ENCODE results near the gene SNN. TPM values are rescaled to one million over a fixed set of nuclear protein-coding genes. Genes with fewer than 3 reads are reported as not detected.

Gene SNN
- polyA plus RNA-seq, 2 of the 4 experiments (the other 2 are of a cell fraction): 6.3 to 10.7 TPM

GRCh38 chr16:11673091-11674000, 5.1 kb downstream of the SNN start:
- DNase-seq (ENCODE audit: low read depth in 1 of 2, low spot score in 1 of 2) (no peak), ATAC-seq (peak in 1 of 2 experiments; percentile 6; a peak in 3 of 6 replicates), FAIRE-seq (no peak)
- no peak overlapping the region for H3K4me2 ChIP-seq
- H3K9me3 ChIP-seq: no peaks in the 10 kb centered on the region
- POLR2A ChIA-PET: no interaction called here
- peak overlapping the region in 1 of 2 experiments; percentile 79; a peak in 4 of 6 replicates for H3K27ac ChIP-seq
- 93% methylated on average over 25 of the region's 25 CpGs for WGBS (ENCODE audit: missing lambda C conversion rate)
- TF ChIP-seq NR3C1 (IDR thresholded peaks at IDR 0.05) (no peak), SREBF2 (IDR thresholded peaks at IDR 0.05) (no peak)
- H3K4me3 ChIP-seq: no peak overlapping the region
- CTCF ChIA-PET: interaction anchor here (0.7 to 3.8 kb wide), 6 partner anchors 16 to 266 kb away, joined by 3 to 11 read pairs (median 4); no protein-coding TSS in a partner anchor
- peaks cover 74% of the 10 kb centered on the region for H3K4me1 ChIP-seq

- peak overlapping the region; percentile 66 for H3K4me2 ChIP-seq
- no peaks in the 10 kb centered on the region for H3K9me3 ChIP-seq
- DNase-seq (ENCODE audit: low read depth in 1 of 2, low spot score in 1 of 2) (no peak), ATAC-seq (peak; percentile 39 to 44; a peak in 3 of 6 replicates), FAIRE-seq (no peak)
- TF ChIP-seq HDAC2 (IDR thresholded peaks at IDR 0.05): no peak
- no peak for TF ChIP-seq PHF8 (IDR thresholded peaks at IDR 0.05; ENCODE audit: borderline replicate concordance, low read depth)
- no peak for TF ChIP-seq SREBF2 (IDR thresholded peaks at IDR 0.05)
- TF ChIP-seq RAD21 (conservative IDR thresholded peaks at IDR 0.05 in 1 of 2, IDR thresholded peaks at IDR 0.05 in 1 of 2): peak in 1 of 2 experiments; percentile 12; a peak in 1 of 5 replicates
- TF ChIP-seq, protein P1, sequence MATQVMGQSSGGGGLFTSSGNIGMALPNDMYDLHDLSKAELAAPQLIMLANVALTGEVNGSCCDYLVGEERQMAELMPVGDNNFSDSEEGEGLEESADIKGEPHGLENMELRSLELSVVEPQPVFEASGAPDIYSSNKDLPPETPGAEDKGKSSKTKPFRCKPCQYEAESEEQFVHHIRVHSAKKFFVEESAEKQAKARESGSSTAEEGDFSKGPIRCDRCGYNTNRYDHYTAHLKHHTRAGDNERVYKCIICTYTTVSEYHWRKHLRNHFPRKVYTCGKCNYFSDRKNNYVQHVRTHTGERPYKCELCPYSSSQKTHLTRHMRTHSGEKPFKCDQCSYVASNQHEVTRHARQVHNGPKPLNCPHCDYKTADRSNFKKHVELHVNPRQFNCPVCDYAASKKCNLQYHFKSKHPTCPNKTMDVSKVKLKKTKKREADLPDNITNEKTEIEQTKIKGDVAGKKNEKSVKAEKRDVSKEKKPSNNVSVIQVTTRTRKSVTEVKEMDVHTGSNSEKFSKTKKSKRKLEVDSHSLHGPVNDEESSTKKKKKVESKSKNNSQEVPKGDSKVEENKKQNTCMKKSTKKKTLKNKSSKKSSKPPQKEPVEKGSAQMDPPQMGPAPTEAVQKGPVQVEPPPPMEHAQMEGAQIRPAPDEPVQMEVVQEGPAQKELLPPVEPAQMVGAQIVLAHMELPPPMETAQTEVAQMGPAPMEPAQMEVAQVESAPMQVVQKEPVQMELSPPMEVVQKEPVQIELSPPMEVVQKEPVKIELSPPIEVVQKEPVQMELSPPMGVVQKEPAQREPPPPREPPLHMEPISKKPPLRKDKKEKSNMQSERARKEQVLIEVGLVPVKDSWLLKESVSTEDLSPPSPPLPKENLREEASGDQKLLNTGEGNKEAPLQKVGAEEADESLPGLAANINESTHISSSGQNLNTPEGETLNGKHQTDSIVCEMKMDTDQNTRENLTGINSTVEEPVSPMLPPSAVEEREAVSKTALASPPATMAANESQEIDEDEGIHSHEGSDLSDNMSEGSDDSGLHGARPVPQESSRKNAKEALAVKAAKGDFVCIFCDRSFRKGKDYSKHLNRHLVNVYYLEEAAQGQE (IDR thresholded peaks at IDR 0.05): no peak
- no peak for TF ChIP-seq ZC3H11A (IDR thresholded peaks at IDR 0.05)
- no peak for TF ChIP-seq MAFK (IDR thresholded peaks at IDR 0.05; ENCODE audit: partially characterized antibody)
- no peak for TF ChIP-seq CHD2 (IDR thresholded peaks at IDR 0.05; ENCODE audit: low read length, partially characterized antibody)
- ChIA-PET POLR2A (no interaction called here), CTCF (interaction anchor here (0.9 to 5.2 kb wide), 9 partner anchors 10 to 278 kb away, joined by 3 to 25 read pairs (median 4); partner anchors contain the start of gene ZC3H7A)
- H3K4me3 ChIP-seq: no peak overlapping the region
- H3K4me1 ChIP-seq: peaks cover 70% of the 10 kb centered on the region
- peak overlapping the region; percentile 68 to 79 for H3K27ac ChIP-seq
- 87% methylated on average over 25 of the region's 25 CpGs for WGBS (ENCODE audit: missing lambda C conversion rate)
Observed at GRCh38 chr16:11674001-11674817, 6.0 kb downstream of the SNN start.

DNA sequence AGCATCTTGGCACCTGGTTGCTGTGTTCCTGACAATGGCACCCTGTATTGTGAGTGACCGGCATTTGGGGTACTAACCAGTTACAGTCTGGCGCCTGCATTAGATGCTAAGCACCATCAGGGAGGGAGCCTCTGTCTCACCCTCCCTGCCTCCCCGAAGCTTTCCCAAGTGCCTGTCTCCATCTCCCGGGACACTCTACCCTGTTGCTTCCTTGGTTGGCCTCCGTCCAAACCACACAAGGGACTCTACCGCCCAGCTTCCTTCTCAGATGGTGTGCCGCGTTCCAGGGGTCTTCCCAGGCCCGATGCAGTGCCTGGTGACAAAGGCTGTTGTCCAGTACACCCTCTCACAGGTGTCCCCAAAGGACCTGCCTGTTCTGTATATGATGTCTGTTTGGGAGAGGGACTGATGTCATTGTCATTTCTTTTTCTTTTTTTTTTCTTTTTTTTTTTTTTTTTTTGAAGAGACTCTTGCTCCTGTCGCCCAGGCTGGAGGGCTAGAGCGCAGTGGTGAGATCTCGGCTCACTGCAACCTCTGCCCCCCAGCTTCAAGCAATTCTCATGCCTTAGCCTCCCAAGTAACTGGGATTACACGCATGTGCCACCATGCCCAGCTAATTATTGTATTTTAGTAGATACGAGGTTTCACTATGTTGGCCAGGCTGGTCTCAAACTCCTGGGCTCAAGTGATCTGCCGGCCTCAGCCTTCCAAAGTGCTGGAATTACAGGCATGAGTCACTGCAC, 6.7 kb downstream of the SNN start:
- FAIRE-seq (no peak), DNase-seq (ENCODE audit: low read depth in 1 of 2, low spot score in 1 of 2) (no peak), ATAC-seq (peak in 1 of 2 experiments; percentile 19; a peak in 3 of 6 replicates)
- ChIA-PET POLR2A (no interaction called here), CTCF (interaction anchor here (0.5 to 5.2 kb wide), 10 partner anchors 9 to 704 kb away, joined by 3 to 25 read pairs (median 4); partner anchors contain the start of gene ZC3H7A)
- Histone ChIP-seq H3K4me2 (peak overlapping the region; percentile 66), H3K4me3 (no peak overlapping the region), H3K9me3 (no peaks in the 10 kb centered on the region), H3K4me1 (peaks cover 62% of the 10 kb centered on the region), H3K27ac (peak overlapping the region; percentile 68 to 79)
- TF ChIP-seq CBX2 (IDR thresholded peaks at IDR 0.05; ENCODE audit: borderline replicate concordance, low read depth) (no peak), KDM1A (IDR thresholded peaks at IDR 0.05; ENCODE audit: low read depth) (no peak), ZNF302 (CRISPR knock-in tag; IDR thresholded peaks at IDR 0.05) (no peak), RAD21 (conservative IDR thresholded peaks at IDR 0.05 in 1 of 2, IDR thresholded peaks at IDR 0.05 in 1 of 2) (no peak), EHF (CRISPR knock-in tag; IDR thresholded peaks at IDR 0.05) (no peak), CTCF (IDR thresholded peaks at IDR 0.05) (no peak), CHD4 (IDR thresholded peaks at IDR 0.05; ENCODE audit: borderline replicate concordance) (no peak), ZC3H11A (IDR thresholded peaks at IDR 0.05) (no peak), CHD2 (IDR thresholded peaks at IDR 0.05; ENCODE audit: low read length, partially characterized antibody) (no peak), HEYL (CRISPR knock-in tag; IDR thresholded peaks at IDR 0.05) (no peak), BHLHE40 (IDR thresholded peaks at IDR 0.05; ENCODE audit: low read depth, low read length) (no peak), HDAC2 (IDR thresholded peaks at IDR 0.05) (no peak), JUN (IDR thresholded peaks at IDR 0.05) (no peak), SREBF2 (IDR thresholded peaks at IDR 0.05) (no peak), CBX8 (IDR thresholded peaks at IDR 0.05) (no peak), POLR2AphosphoS2 (conservative IDR thresholded peaks at IDR 0.05; ENCODE audit: low read length) (no peak)
- 45% methylated on average over 15 of the region's 15 CpGs for WGBS (ENCODE audit: missing lambda C conversion rate)

Measured in A549 (cell line).